ENCODE measurements around the gene KLRF2.

GRCh38 chr12:9925705-9926393 is 44.6 kb downstream of the KLRF2 start:
- TF ChIP-seq CTCF (IDR thresholded peaks at IDR 0.05) = peak; percentile 68
- no peak for TF ChIP-seq EZH2 (IDR thresholded peaks at IDR 0.05)
